Mesothelial cell of epicardium (in vitro differentiated cells): ENCODE measurements around the gene SLC24A3. TPM values are rescaled to one million over a fixed set of nuclear protein-coding genes. Genes with fewer than 3 reads are reported as not detected.

Source experiments
- DNase-seq, 2 experiments: peaks; one replicate each; pipeline ENCODE4 v3.0.0; 2021; ENCODE audit warnings: low spot score in 2 of 2; ENCODE audit not compliant: unreplicated experiment in 2 of 2
- H3K27ac Mint-ChIP-seq: 2 replicates; pipeline ENCODE4 v1.8.0; 2021; ENCODE audit warnings: mixed read lengths
- H3K27me3 Mint-ChIP-seq: 2 replicates; pipeline ENCODE4 v1.8.0; 2021; ENCODE audit warnings: low read depth, mixed read lengths
- H3K36me3 Mint-ChIP-seq: 2 replicates; pipeline ENCODE4 v1.8.0; 2021; ENCODE audit warnings: mixed read lengths
- H3K4me1 Mint-ChIP-seq: 2 replicates; pipeline ENCODE4 v1.8.0; 2021; ENCODE audit warnings: mixed read lengths
- H3K4me3 Mint-ChIP-seq: 2 replicates; pipeline ENCODE4 v1.8.0; 2021; ENCODE audit warnings: mild to moderate bottlenecking, moderate library complexity, mixed read lengths
- H3K9me3 Mint-ChIP-seq: 2 replicates; pipeline ENCODE4 v1.8.0; 2021; ENCODE audit warnings: mixed read lengths
- total RNA-seq: library from RNA; stranded (reverse); gene quantifications from 3 replicates; pipeline ENCODE4 v1.2.1, GENCODE V29; 2021
- TF ChIP-seq, protein P1 (sequence below): fragments of 200-600 bp; sonication (generic); IDR thresholded peaks from one replicate; pipeline ENCODE4 v1.5.0; 2021; ENCODE audit warnings: antibody characterized with exemption; ENCODE audit not compliant: unreplicated experiment

The SLC24A3 gene
- total RNA-seq, 1 donor from 2014 or later = 3.2 TPM

GRCh38 chr20:19679900-19680495 is 467.6 kb downstream of the SLC24A3 start:
- Mint-ChIP-seq H3K27ac (no peak overlapping the region), H3K9me3 (peaks cover 17% of the 10 kb centered on the region), H3K27me3 (peaks cover 13% of the 10 kb centered on the region), H3K36me3 (peaks cover 2% of the 10 kb centered on the region), H3K4me1 (no peaks in the 10 kb centered on the region), H3K4me3 (no peak overlapping the region)
- TF ChIP-seq, protein P1, sequence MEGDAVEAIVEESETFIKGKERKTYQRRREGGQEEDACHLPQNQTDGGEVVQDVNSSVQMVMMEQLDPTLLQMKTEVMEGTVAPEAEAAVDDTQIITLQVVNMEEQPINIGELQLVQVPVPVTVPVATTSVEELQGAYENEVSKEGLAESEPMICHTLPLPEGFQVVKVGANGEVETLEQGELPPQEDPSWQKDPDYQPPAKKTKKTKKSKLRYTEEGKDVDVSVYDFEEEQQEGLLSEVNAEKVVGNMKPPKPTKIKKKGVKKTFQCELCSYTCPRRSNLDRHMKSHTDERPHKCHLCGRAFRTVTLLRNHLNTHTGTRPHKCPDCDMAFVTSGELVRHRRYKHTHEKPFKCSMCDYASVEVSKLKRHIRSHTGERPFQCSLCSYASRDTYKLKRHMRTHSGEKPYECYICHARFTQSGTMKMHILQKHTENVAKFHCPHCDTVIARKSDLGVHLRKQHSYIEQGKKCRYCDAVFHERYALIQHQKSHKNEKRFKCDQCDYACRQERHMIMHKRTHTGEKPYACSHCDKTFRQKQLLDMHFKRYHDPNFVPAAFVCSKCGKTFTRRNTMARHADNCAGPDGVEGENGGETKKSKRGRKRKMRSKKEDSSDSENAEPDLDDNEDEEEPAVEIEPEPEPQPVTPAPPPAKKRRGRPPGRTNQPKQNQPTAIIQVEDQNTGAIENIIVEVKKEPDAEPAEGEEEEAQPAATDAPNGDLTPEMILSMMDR = no peak
- DNase-seq = no peak

DNA sequence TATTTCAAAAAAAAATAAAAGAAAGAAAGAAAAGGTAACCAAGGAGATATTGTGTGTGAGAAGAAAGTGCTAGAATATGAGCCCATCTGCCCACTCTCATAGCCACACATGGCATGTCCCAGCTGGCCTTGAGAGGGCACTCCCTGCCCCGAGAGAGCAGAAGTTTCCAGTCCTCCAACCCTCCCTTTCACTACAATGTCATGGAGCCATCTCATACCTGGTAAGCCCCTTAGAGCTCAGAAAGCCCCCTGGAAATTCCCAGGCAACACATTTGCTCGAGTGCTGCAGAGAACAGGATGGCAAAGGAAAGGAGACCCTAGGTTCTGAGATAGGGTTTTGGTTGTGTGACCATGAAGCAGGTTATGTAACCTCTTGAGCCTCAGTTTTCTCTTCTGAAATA is 469.8 kb downstream of the SLC24A3 start:
- Mint-ChIP-seq H3K4me3 (no peak overlapping the region), H3K4me1 (no peaks in the 10 kb centered on the region), H3K27me3 (peaks cover 6% of the 10 kb centered on the region), H3K36me3 (peaks cover 9% of the 10 kb centered on the region), H3K9me3 (peaks cover 23% of the 10 kb centered on the region), H3K27ac (no peak overlapping the region)
- no peak for DNase-seq
- TF ChIP-seq, protein P1 = no peak

DNA sequence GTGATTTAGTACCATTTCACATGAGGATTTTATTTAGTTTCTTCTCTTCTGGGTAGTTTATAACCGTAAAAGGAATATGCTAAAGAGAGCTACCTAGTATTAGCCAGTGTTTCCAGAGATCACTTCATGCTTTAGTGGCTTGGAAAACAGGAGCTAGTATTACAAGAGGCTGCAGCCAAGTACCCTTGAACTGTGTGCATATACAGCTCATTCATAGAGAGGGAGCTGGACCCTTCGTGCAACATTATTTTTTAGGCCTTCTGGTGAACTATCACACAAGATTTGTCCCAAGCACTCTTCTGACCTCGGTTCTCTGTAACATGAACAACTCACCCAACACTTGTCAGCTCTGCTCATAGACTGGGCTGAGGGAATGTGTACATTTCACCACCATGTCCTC is 470.7 kb downstream of the SLC24A3 start:
- H3K9me3 Mint-ChIP-seq = peaks cover 23% of the 10 kb centered on the region
- no peaks in the 10 kb centered on the region for H3K4me1 Mint-ChIP-seq
- no peak overlapping the region for H3K27ac Mint-ChIP-seq
- TF ChIP-seq, protein P1 = no peak
- H3K27me3 Mint-ChIP-seq = peaks cover 4% of the 10 kb centered on the region
- peaks cover 9% of the 10 kb centered on the region for H3K36me3 Mint-ChIP-seq
- no peak overlapping the region for H3K4me3 Mint-ChIP-seq
- DNase-seq = no peak

GRCh38 chr20:19683822-19684221 is 471.4 kb downstream of the SLC24A3 start:
- no peak for DNase-seq
- Mint-ChIP-seq H3K27ac (no peak overlapping the region), H3K4me1 (no peaks in the 10 kb centered on the region), H3K4me3 (no peak overlapping the region), H3K36me3 (peaks cover 9% of the 10 kb centered on the region), H3K9me3 (peaks cover 23% of the 10 kb centered on the region), H3K27me3 (peaks cover 4% of the 10 kb centered on the region)
- TF ChIP-seq, protein P1 = no peak

- H3K27ac Mint-ChIP-seq = no peak overlapping the region
Measured at GRCh38 chr20:19688031-19688806, 475.8 kb downstream of the SLC24A3 start.

More at GRCh38 chr20:19688031-19688806, 475.8 kb downstream of the SLC24A3 start:
- H3K4me1 Mint-ChIP-seq = peaks cover 10% of the 10 kb centered on the region
- peaks cover 9% of the 10 kb centered on the region for H3K36me3 Mint-ChIP-seq
- peak in 1 of 2 experiments; percentile 45 for DNase-seq
- H3K27me3 Mint-ChIP-seq = no peaks in the 10 kb centered on the region
- H3K9me3 Mint-ChIP-seq = peaks cover 12% of the 10 kb centered on the region
- no peak overlapping the region for H3K4me3 Mint-ChIP-seq
- TF ChIP-seq, protein P1 = no peak
